ENCODE results near the gene RHOC. TPM values are rescaled to one million over a fixed set of nuclear protein-coding genes. Genes with fewer than 3 reads are reported as not detected.
A peak's percentile ranks its signal among the peaks of the same experiment; 100 is the strongest.

The RHOC gene
- total RNA-seq, 1 donor from 2014 or later, result 1,091 TPM

GRCh38 chr1:112717263-112717873 is 10.4 kb upstream of the RHOC start:
- DNase-seq (ENCODE audit: low read depth, low spot score), result no peak

- DNase-seq (ENCODE audit: low read depth, low spot score), result peak; percentile 83
Measured at GRCh38 chr1:112716133-112716720, 9.3 kb upstream of the RHOC start.

GRCh38 chr1:112715264-112716053 is 8.5 kb upstream of the RHOC start, which contains the start of gene PPM1J:
Gene PPM1J, minus strand, starts transcription at chr1:112715332. Its CDS starts 31 bp downstream, at chr1:112715301.
- peak; percentile 76 for DNase-seq (ENCODE audit: low read depth, low spot score)

GRCh38 chr1:112714313-112715263 is 7.7 kb upstream of the RHOC start:
- DNase-seq (ENCODE audit: low read depth, low spot score), result no peak

GRCh38 chr1:112713466-112714312 is 6.8 kb upstream of the RHOC start:
- no peak for DNase-seq (ENCODE audit: low read depth, low spot score)

- no peak for DNase-seq (ENCODE audit: low read depth, low spot score)
Measured at GRCh38 chr1:112712701-112713128, 5.8 kb upstream of the RHOC start.

- DNase-seq (ENCODE audit: low read depth, low spot score), result no peak
Measured at GRCh38 chr1:112712191-112712590, 5.3 kb upstream of the RHOC start.

GRCh38 chr1:112711670-112712069 is 4.7 kb upstream of the RHOC start:
- no peak for DNase-seq (ENCODE audit: low read depth, low spot score)

- DNase-seq (ENCODE audit: low read depth, low spot score), result no peak
Measured at GRCh38 chr1:112711041-112711440, 4.1 kb upstream of the RHOC start.

- no peak for DNase-seq (ENCODE audit: low read depth, low spot score)
Measured at GRCh38 chr1:112710586-112710985, 3.7 kb upstream of the RHOC start.

- DNase-seq (ENCODE audit: low read depth, low spot score), result no peak
Measured at GRCh38 chr1:112710159-112710558, 3.2 kb upstream of the RHOC start.

- DNase-seq (ENCODE audit: low read depth, low spot score), result no peak
Measured at GRCh38 chr1:112708489-112708888, 1.6 kb upstream of the RHOC start.

- DNase-seq (ENCODE audit: low read depth, low spot score), result no peak
Measured at GRCh38 chr1:112708002-112708448, 1.1 kb upstream of the RHOC start.

- peak; percentile 64 for DNase-seq (ENCODE audit: low read depth, low spot score)
Measured at GRCh38 chr1:112707221-112708001, 484 bp upstream of the RHOC start.

GRCh38 chr1:112704934-112705627 is 1.8 kb downstream of the RHOC start:
- DNase-seq (ENCODE audit: low read depth, low spot score), result peak; percentile 89

GRCh38 chr1:112704391-112704933 is 2.5 kb downstream of the RHOC start:
- DNase-seq (ENCODE audit: low read depth, low spot score), result no peak

GRCh38 chr1:112703706-112704105 is 3.2 kb downstream of the RHOC start:
- DNase-seq (ENCODE audit: low read depth, low spot score), result no peak

- DNase-seq (ENCODE audit: low read depth, low spot score), result no peak
Measured at GRCh38 chr1:112702420-112703261, 4.3 kb downstream of the RHOC start.

Measured in pulmonary artery endothelial cell (primary cell).